HG02610 (cell line): Measurements from ENCODE around the gene NKPD1.

ENCODE experiments used
- ATAC-seq: cut with Tn5 transposase; IDR thresholded peaks from one replicate; pipeline ENCODE4 v1.9.1; 2021; ENCODE audit warnings: mild to moderate bottlenecking, moderate library complexity; ENCODE audit not compliant: unreplicated experiment

The NKPD1 gene

GRCh38 chr19:45156751-45157150, 4.0 kb downstream of the NKPD1 start:
- no peak for ATAC-seq

GRCh38 chr19:45156011-45156630, 4.7 kb downstream of the NKPD1 start:
- ATAC-seq = no peak

- ATAC-seq = no peak
Observed at GRCh38 chr19:45154064-45154827, 6.5 kb downstream of the NKPD1 start.

- ATAC-seq = no peak
Observed at GRCh38 chr19:45153339-45154063, 7.3 kb downstream of the NKPD1 start.

GRCh38 chr19:45152504-45153338, 8.1 kb downstream of the NKPD1 start:
- ATAC-seq = no peak

- ATAC-seq = no peak
Observed at GRCh38 chr19:45151821-45152503, 8.8 kb downstream of the NKPD1 start.

- ATAC-seq = no peak
Observed at GRCh38 chr19:45151320-45151719, 9.5 kb downstream of the NKPD1 start.

- ATAC-seq = no peak
Observed at GRCh38 chr19:45150751-45151281, 10.0 kb downstream of the NKPD1 start.

GRCh38 chr19:45150180-45150579, 10.6 kb downstream of the NKPD1 start:
- ATAC-seq = no peak

- no peak for ATAC-seq
Observed at GRCh38 chr19:45149129-45149528, 11.7 kb downstream of the NKPD1 start.

GRCh38 chr19:45147835-45148676, 12.7 kb downstream of the NKPD1 start:
- ATAC-seq = no peak

GRCh38 chr19:45146741-45147205, 14.0 kb downstream of the NKPD1 start:
- ATAC-seq = no peak

- ATAC-seq = no peak
Observed at GRCh38 chr19:45146251-45146650, 14.5 kb downstream of the NKPD1 start.

GRCh38 chr19:45145270-45146189, 15.3 kb downstream of the NKPD1 start:
- ATAC-seq = no peak

GRCh38 chr19:45144431-45145269, 16.1 kb downstream of the NKPD1 start:
- ATAC-seq = no peak

- no peak for ATAC-seq
Observed at GRCh38 chr19:45142726-45143110, 18.1 kb downstream of the NKPD1 start.

GRCh38 chr19:45142016-45142725, 18.6 kb downstream of the NKPD1 start:
- no peak for ATAC-seq
